ENCODE results near the gene DYRK4. TPM values are rescaled to one million over a fixed set of nuclear protein-coding genes. Genes with fewer than 3 reads are reported as not detected.

Gene DYRK4
- total and polyA plus RNA-seq, 2 of the 13 experiments (the other 11 are each of a cell fraction or from before 2014, with no cell fraction given) = 29.4 to 40.2 TPM

DNA sequence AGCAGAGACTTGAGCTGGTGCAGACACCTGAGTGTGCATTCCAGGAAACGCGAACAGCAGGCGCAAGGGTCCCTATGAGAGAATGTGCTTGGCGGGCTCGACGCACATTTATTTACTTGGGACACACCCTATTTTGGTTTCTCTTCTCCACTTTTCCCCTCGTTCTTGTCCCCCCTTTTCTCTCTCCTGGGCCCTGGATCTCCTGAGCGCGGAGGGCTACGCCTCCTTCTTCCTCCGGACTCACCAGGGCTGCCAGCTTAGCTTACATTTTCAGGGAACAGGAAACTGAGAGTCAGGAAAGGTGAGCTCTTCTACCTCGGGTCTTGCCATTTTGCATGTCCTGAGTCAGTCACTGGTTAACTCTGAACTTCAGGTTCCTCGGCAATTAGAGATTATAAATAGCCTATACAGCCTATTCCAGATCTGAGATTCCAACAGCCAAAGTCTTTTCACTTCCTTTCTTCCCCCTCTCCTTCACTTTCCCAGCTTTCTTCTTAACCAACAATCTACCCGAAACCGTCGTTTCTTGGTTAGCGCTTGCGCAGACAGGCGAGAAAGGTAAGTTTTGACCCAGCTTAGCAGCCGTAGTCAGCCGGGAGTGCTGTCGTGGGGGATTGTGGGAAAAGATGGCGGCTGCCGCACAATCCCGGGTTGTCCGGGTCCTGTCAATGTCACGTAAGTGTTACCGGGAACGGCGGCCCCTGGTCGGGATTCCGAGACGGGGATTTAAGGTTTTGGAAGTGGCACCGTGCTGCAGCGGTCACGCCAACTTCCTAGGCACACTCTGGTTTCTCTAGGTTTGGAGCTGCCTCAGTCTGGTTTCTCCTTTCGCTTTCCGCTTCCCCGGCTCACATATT lies 86.7 kb downstream of the DYRK4 start, which contains the start of the genes AKAP3 and NDUFA9 (continued):
- TF ChIP-seq, protein P1, sequence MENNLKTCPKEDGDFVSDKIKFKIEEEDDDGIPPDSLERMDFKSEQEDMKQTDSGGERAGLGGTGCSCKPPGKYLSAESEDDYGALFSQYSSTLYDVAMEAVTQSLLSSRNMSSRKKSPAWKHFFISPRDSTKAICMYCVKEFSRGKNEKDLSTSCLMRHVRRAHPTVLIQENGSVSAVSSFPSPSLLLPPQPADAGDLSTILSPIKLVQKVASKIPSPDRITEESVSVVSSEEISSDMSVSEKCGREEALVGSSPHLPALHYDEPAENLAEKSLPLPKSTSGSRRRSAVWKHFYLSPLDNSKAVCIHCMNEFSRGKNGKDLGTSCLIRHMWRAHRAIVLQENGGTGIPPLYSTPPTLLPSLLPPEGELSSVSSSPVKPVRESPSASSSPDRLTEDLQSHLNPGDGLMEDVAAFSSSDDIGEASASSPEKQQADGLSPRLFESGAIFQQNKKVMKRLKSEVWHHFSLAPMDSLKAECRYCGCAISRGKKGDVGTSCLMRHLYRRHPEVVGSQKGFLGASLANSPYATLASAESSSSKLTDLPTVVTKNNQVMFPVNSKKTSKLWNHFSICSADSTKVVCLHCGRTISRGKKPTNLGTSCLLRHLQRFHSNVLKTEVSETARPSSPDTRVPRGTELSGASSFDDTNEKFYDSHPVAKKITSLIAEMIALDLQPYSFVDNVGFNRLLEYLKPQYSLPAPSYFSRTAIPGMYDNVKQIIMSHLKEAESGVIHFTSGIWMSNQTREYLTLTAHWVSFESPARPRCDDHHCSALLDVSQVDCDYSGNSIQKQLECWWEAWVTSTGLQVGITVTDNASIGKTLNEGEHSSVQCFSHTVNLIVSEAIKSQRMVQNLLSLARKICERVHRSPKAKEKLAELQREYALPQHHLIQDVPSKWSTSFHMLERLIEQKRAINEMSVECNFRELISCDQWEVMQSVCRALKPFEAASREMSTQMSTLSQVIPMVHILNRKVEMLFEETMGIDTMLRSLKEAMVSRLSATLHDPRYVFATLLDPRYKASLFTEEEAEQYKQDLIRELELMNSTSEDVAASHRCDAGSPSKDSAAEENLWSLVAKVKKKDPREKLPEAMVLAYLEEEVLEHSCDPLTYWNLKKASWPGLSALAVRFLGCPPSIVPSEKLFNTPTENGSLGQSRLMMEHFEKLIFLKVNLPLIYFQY (CRISPR knock-in tag; IDR thresholded peaks at IDR 0.05; ENCODE audit: borderline replicate concordance) = no peak
- TF ChIP-seq ZBTB38 (CRISPR knock-in tag; IDR thresholded peaks at IDR 0.05) (no peak), POLR2G (IDR thresholded peaks at IDR 0.05; ENCODE audit: low read depth, low read length) (peak; percentile 93), PHF8 (CRISPR knock-in tag; IDR thresholded peaks at IDR 0.05) (peak; percentile 72), ZNF17 (CRISPR knock-in tag; IDR thresholded peaks at IDR 0.05) (no peak), NR2F6 (IDR thresholded peaks at IDR 0.05) (no peak), NR2F6 (CRISPR knock-in tag; IDR thresholded peaks at IDR 0.05) (no peak), ZNF180 (CRISPR knock-in tag; IDR thresholded peaks at IDR 0.05; ENCODE audit: borderline replicate concordance, low read depth) (no peak), ZNF746 (CRISPR knock-in tag; IDR thresholded peaks at IDR 0.05) (peak; percentile 38; the same call in 1 of the 2 replicates), U2AF2 (IDR thresholded peaks at IDR 0.05; ENCODE audit: low read depth, low read length) (peak; percentile 71; the same call in 1 of the 2 replicates), GABPB1 (CRISPR knock-in tag; IDR thresholded peaks at IDR 0.05) (peak; percentile 64), KLF11 (CRISPR knock-in tag; IDR thresholded peaks at IDR 0.05) (no peak), ELF1 (CRISPR knock-in tag; IDR thresholded peaks at IDR 0.05) (peak; percentile 69), EHMT2 (IDR thresholded peaks at IDR 0.05; ENCODE audit: borderline replicate concordance, low read depth, low read length) (no peak; the same call in 1 of the 2 replicates), ZNF335 (CRISPR knock-in tag; IDR thresholded peaks at IDR 0.05) (0 out of 2 replicates have a peak, but pooled peaks have one; percentile 27), SMAD3 (CRISPR knock-in tag; IDR thresholded peaks at IDR 0.05) (peak; percentile 19; the same call in 1 of the 2 replicates), CENPX (CRISPR knock-in tag; IDR thresholded peaks at IDR 0.05) (no peak), PAX8 (CRISPR knock-in tag; IDR thresholded peaks at IDR 0.05; ENCODE audit: borderline replicate concordance) (no peak), ZMYM4 (CRISPR knock-in tag; IDR thresholded peaks at IDR 0.05) (peak; percentile 81), NAIF1 (CRISPR knock-in tag; IDR thresholded peaks at IDR 0.05; ENCODE audit: borderline replicate concordance) (no peak)
- TF ChIP-seq, protein P2, sequence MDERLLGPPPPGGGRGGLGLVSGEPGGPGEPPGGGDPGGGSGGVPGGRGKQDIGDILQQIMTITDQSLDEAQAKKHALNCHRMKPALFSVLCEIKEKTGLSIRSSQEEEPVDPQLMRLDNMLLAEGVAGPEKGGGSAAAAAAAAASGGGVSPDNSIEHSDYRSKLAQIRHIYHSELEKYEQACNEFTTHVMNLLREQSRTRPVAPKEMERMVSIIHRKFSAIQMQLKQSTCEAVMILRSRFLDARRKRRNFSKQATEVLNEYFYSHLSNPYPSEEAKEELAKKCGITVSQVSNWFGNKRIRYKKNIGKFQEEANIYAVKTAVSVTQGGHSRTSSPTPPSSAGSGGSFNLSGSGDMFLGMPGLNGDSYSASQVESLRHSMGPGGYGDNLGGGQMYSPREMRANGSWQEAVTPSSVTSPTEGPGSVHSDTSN (CRISPR knock-in tag; IDR thresholded peaks at IDR 0.05) = no peak
- TF ChIP-seq, protein P3, sequence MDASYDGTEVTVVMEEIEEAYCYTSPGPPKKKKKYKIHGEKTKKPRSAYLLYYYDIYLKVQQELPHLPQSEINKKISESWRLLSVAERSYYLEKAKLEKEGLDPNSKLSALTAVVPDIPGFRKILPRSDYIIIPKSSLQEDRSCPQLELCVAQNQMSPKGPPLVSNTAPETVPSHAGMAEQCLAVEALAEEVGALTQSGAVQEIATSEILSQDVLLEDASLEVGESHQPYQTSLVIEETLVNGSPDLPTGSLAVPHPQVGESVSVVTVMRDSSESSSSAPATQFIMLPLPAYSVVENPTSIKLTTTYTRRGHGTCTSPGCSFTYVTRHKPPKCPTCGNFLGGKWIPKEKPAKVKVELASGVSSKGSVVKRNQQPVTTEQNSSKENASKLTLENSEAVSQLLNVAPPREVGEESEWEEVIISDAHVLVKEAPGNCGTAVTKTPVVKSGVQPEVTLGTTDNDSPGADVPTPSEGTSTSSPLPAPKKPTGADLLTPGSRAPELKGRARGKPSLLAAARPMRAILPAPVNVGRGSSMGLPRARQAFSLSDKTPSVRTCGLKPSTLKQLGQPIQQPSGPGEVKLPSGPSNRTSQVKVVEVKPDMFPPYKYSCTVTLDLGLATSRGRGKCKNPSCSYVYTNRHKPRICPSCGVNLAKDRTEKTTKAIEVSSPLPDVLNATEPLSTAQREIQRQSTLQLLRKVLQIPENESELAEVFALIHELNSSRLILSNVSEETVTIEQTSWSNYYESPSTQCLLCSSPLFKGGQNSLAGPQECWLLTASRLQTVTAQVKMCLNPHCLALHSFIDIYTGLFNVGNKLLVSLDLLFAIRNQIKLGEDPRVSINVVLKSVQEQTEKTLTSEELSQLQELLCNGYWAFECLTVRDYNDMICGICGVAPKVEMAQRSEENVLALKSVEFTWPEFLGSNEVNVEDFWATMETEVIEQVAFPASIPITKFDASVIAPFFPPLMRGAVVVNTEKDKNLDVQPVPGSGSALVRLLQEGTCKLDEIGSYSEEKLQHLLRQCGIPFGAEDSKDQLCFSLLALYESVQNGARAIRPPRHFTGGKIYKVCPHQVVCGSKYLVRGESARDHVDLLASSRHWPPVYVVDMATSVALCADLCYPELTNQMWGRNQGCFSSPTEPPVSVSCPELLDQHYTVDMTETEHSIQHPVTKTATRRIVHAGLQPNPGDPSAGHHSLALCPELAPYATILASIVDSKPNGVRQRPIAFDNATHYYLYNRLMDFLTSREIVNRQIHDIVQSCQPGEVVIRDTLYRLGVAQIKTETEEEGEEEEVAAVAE (CRISPR knock-in tag; IDR thresholded peaks at IDR 0.05; ENCODE audit: borderline replicate concordance) = 0 out of 2 replicates have a peak, but pooled peaks have one; percentile 14
